Measurements from ENCODE around the gene PLXNB3.

Gene PLXNB3

GRCh38 chrX:153773218-153773611, 9.2 kb downstream of the PLXNB3 start:
- DNase-seq (ENCODE audit: insufficient read length, low spot score) (peak; percentile 4), FAIRE-seq (no peak)
- TF ChIP-seq SPI1 (IDR thresholded peaks at IDR 0.05; ENCODE audit: low read depth, low read length) = no peak
- no peak for TF ChIP-seq POLR2AphosphoS5 (IDR thresholded peaks at IDR 0.05; ENCODE audit: low read depth, low read length)
- TF ChIP-seq POU2F2 (IDR thresholded peaks at IDR 0.05; ENCODE audit: low read depth, low read length) = no peak
- no peak for TF ChIP-seq PAX5 (IDR thresholded peaks at IDR 0.05; ENCODE audit: insufficient read depth, low read length, severe bottlenecking)
- TF ChIP-seq POLR2A (IDR thresholded peaks at IDR 0.05; ENCODE audit: low read depth, low read length) = no peak
- TF ChIP-seq TAF1 (IDR thresholded peaks at IDR 0.05; ENCODE audit: low read depth, low read length) = no peak

- FAIRE-seq (no peak), DNase-seq (ENCODE audit: insufficient read length, low spot score) (no peak)
- TF ChIP-seq PAX5 (IDR thresholded peaks at IDR 0.05; ENCODE audit: insufficient read depth, low read length, severe bottlenecking) (no peak), TAF1 (IDR thresholded peaks at IDR 0.05; ENCODE audit: low read depth, low read length) (no peak), POU2F2 (IDR thresholded peaks at IDR 0.05; ENCODE audit: low read depth, low read length) (no peak), POLR2A (IDR thresholded peaks at IDR 0.05; ENCODE audit: low read depth, low read length) (no peak), POLR2AphosphoS5 (IDR thresholded peaks at IDR 0.05; ENCODE audit: low read depth, low read length) (no peak), SPI1 (IDR thresholded peaks at IDR 0.05; ENCODE audit: low read depth, low read length) (no peak)
These were observed 9.9 kb downstream of the PLXNB3 start for GRCh38 chrX:153773741-153774575.

GRCh38 chrX:153774576-153775292, 10.7 kb downstream of the PLXNB3 start:
- TF ChIP-seq POLR2A (IDR thresholded peaks at IDR 0.05; ENCODE audit: low read depth, low read length) (no peak), POLR2AphosphoS5 (IDR thresholded peaks at IDR 0.05; ENCODE audit: low read depth, low read length) (no peak)
- no peak for FAIRE-seq

GRCh38 chrX:153775293-153776119, 11.5 kb downstream of the PLXNB3 start:
- DNase-seq (ENCODE audit: insufficient read length, low spot score) (no peak), FAIRE-seq (no peak)
- TF ChIP-seq POLR2AphosphoS5 (IDR thresholded peaks at IDR 0.05; ENCODE audit: low read depth, low read length) (no peak), POLR2A (IDR thresholded peaks at IDR 0.05; ENCODE audit: low read depth, low read length) (no peak), SPI1 (IDR thresholded peaks at IDR 0.05; ENCODE audit: low read depth, low read length) (no peak), PAX5 (IDR thresholded peaks at IDR 0.05; ENCODE audit: insufficient read depth, low read length, severe bottlenecking) (no peak), TAF1 (IDR thresholded peaks at IDR 0.05; ENCODE audit: low read depth, low read length) (no peak), POU2F2 (IDR thresholded peaks at IDR 0.05; ENCODE audit: low read depth, low read length) (no peak)

More at GRCh38 chrX:153774576-153775292, 10.7 kb downstream of the PLXNB3 start:
- no peak for DNase-seq (ENCODE audit: insufficient read length, low spot score)

GRCh38 chrX:153776120-153776599, 12.1 kb downstream of the PLXNB3 start:
- TF ChIP-seq TAF1 (IDR thresholded peaks at IDR 0.05; ENCODE audit: low read depth, low read length) (no peak), SPI1 (IDR thresholded peaks at IDR 0.05; ENCODE audit: low read depth, low read length) (no peak), PAX5 (IDR thresholded peaks at IDR 0.05; ENCODE audit: insufficient read depth, low read length, severe bottlenecking) (no peak), POLR2AphosphoS5 (IDR thresholded peaks at IDR 0.05; ENCODE audit: low read depth, low read length) (no peak), POU2F2 (IDR thresholded peaks at IDR 0.05; ENCODE audit: low read depth, low read length) (no peak), POLR2A (IDR thresholded peaks at IDR 0.05; ENCODE audit: low read depth, low read length) (no peak)
- FAIRE-seq (no peak), DNase-seq (ENCODE audit: insufficient read length, low spot score) (no peak)

- no peak for FAIRE-seq
- no peak for TF ChIP-seq POLR2A (IDR thresholded peaks at IDR 0.05; ENCODE audit: low read depth, low read length)
- no peak for TF ChIP-seq POU2F2 (IDR thresholded peaks at IDR 0.05; ENCODE audit: low read depth, low read length)
- TF ChIP-seq POLR2AphosphoS5 (IDR thresholded peaks at IDR 0.05; ENCODE audit: low read depth, low read length) = no peak
- no peak for TF ChIP-seq PAX5 (IDR thresholded peaks at IDR 0.05; ENCODE audit: insufficient read depth, low read length, severe bottlenecking)
- no peak for TF ChIP-seq TAF1 (IDR thresholded peaks at IDR 0.05; ENCODE audit: low read depth, low read length)
- no peak for TF ChIP-seq SPI1 (IDR thresholded peaks at IDR 0.05; ENCODE audit: low read depth, low read length)
These were observed 12.6 kb downstream of the PLXNB3 start for GRCh38 chrX:153776611-153777045.

GRCh38 chrX:153777261-153778090, 13.4 kb downstream of the PLXNB3 start:
- TF ChIP-seq PAX5 (IDR thresholded peaks at IDR 0.05; ENCODE audit: insufficient read depth, low read length, severe bottlenecking) (no peak), POU2F2 (IDR thresholded peaks at IDR 0.05; ENCODE audit: low read depth, low read length) (no peak), POLR2AphosphoS5 (IDR thresholded peaks at IDR 0.05; ENCODE audit: low read depth, low read length) (no peak), POLR2A (IDR thresholded peaks at IDR 0.05; ENCODE audit: low read depth, low read length) (no peak), TAF1 (IDR thresholded peaks at IDR 0.05; ENCODE audit: low read depth, low read length) (no peak), SPI1 (IDR thresholded peaks at IDR 0.05; ENCODE audit: low read depth, low read length) (no peak)
- no peak for FAIRE-seq
- no peak for DNase-seq (ENCODE audit: insufficient read length, low spot score)

More at GRCh38 chrX:153776611-153777045, 12.6 kb downstream of the PLXNB3 start:
- DNase-seq (ENCODE audit: insufficient read length, low spot score) = no peak

- no peak for TF ChIP-seq TAF1 (IDR thresholded peaks at IDR 0.05; ENCODE audit: low read depth, low read length)
- no peak for TF ChIP-seq SPI1 (IDR thresholded peaks at IDR 0.05; ENCODE audit: low read depth, low read length)
- no peak for TF ChIP-seq POLR2AphosphoS5 (IDR thresholded peaks at IDR 0.05; ENCODE audit: low read depth, low read length)
- no peak for TF ChIP-seq POU2F2 (IDR thresholded peaks at IDR 0.05; ENCODE audit: low read depth, low read length)
- no peak for TF ChIP-seq POLR2A (IDR thresholded peaks at IDR 0.05; ENCODE audit: low read depth, low read length)
- no peak for TF ChIP-seq PAX5 (IDR thresholded peaks at IDR 0.05; ENCODE audit: insufficient read depth, low read length, severe bottlenecking)
- DNase-seq (ENCODE audit: insufficient read length, low spot score) (no peak), FAIRE-seq (no peak)
These were observed 14.1 kb downstream of the PLXNB3 start for GRCh38 chrX:153778181-153778580.
